GM12872 (cell line): ENCODE results near the gene CEP131.

Experiments used
- TF ChIP-seq, protein P1 (sequence below): IDR thresholded peaks from 3 replicates; pipeline ENCODE4 v1.5.1; 2011; ENCODE audit warnings: low read depth, mild to moderate bottlenecking, low read length, moderate library complexity; ENCODE audit not compliant: insufficient read depth

CEP131 gene

GRCh38 chr17:81218991-81219390 is 3.8 kb downstream of the CEP131 start:
- TF ChIP-seq, protein P1, sequence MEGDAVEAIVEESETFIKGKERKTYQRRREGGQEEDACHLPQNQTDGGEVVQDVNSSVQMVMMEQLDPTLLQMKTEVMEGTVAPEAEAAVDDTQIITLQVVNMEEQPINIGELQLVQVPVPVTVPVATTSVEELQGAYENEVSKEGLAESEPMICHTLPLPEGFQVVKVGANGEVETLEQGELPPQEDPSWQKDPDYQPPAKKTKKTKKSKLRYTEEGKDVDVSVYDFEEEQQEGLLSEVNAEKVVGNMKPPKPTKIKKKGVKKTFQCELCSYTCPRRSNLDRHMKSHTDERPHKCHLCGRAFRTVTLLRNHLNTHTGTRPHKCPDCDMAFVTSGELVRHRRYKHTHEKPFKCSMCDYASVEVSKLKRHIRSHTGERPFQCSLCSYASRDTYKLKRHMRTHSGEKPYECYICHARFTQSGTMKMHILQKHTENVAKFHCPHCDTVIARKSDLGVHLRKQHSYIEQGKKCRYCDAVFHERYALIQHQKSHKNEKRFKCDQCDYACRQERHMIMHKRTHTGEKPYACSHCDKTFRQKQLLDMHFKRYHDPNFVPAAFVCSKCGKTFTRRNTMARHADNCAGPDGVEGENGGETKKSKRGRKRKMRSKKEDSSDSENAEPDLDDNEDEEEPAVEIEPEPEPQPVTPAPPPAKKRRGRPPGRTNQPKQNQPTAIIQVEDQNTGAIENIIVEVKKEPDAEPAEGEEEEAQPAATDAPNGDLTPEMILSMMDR, result no peak

GRCh38 chr17:81218459-81218858 is 4.3 kb downstream of the CEP131 start:
- TF ChIP-seq, protein P1, result no peak

- TF ChIP-seq, protein P1, result no peak
Measured at GRCh38 chr17:81217491-81217890, 5.3 kb downstream of the CEP131 start.

DNA sequence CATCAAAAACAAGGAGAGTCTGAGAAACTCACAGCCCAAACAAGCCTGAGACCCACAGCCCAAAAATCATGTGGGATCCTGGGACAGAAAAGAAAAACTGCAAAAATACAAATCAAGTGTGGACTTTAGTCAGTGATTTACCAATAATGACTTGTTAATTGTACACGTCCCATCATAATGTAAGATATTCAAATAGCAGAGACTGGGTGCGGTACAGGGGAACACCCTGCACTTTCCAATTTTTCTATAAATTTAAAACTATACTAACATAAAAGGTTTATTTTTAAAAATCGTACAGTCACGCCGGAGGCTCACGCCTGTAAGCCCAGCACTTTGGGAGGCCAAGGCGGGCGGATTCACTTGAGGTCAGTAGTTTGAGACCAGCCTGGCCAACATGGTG is 8.8 kb downstream of the CEP131 start:
- TF ChIP-seq, protein P1, result no peak

DNA sequence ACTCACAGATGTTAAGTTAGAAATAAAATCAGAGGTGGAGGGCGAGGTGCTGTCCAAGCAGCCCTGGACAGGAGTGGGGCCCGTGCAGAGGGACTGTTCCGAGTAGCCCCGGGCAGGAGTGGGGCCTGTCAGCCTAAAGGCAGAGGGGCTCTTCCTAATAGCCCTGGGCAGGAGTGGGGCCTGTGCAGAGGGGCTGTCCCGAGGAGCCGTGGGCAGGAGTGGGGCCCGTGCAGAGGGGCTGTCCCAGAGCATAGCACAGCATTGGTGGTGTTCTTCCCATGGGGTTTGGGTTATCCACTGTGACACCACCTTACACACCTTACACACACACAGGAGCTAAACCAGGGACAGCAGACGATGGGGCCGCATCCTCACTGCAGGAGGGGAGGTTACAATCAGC is 10.4 kb downstream of the CEP131 start:
- TF ChIP-seq, protein P1, result no peak

GRCh38 chr17:81210868-81211267 is 11.9 kb downstream of the CEP131 start:
- TF ChIP-seq, protein P1, result no peak

DNA sequence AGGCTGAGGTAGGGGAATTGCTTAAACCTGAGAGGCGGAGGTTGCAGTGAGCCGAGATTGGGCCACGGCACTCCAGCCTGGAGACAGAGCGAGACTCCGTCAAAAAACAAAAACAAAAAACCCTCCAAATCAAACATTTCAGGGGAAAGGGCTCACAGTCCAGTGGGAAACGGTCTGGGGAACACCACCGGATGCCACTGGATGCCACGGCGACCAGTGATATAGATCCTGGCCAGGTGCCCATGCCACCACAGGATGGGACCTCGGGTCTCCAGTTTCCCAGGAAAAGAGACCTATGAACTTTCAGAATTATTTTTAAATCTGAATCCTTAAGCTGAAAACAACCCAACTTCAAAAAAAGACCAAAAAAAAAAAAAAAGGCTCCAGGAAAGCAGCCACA is 12.3 kb downstream of the CEP131 start:
- TF ChIP-seq, protein P1, result no peak

DNA sequence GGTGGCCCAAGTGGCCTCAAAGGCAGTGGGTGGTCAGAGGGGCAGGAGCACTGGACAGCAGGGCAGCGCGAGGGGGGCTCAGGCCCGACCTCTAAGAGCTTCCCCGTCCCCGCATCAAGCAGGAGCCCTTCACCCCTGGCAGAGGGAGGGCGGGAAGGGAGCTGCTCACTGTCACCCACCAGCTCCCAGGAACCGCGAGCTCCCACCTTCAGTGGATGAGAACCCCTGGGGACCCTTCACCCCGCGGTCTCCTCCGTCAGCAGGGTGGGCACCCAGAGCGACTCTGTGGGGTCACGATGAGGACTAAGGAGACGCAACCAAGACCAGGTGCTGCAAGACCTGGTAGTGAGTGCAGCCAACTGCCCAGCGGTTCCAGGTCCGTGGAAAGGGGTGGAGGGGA is 13.6 kb downstream of the CEP131 start:
- TF ChIP-seq, protein P1, result no peak
